ACHN (cell line): Measurements from ENCODE around the gene CENPM.

ENCODE experiments used
- DNase-seq: peaks from one replicate; pipeline ENCODE4 v3.0.0-alpha.2; 2015
- in situ Hi-C: cut with HindIII; loops from 2 replicates; pipeline ENCODE4 v1.10.0; 2017; ENCODE audit warnings: low sequenced_read_pairs, low pct_ligation_motif_present, low pct_unique_long_range_greater_than_20kb

Gene CENPM

GRCh38 chr22:41907436-41908401 is 39.2 kb downstream of the CENPM start:
- in situ Hi-C loops = no loop called here
- no peak for DNase-seq

GRCh38 chr22:41906822-41907221 is 40.1 kb downstream of the CENPM start:
- in situ Hi-C loops = no loop called here
- DNase-seq = no peak

- in situ Hi-C loops = no loop called here
- no peak for DNase-seq
These were observed 41.3 kb downstream of the CENPM start for GRCh38 chr22:41905411-41906202.

GRCh38 chr22:41904450-41905410 is 42.2 kb downstream of the CENPM start:
- in situ Hi-C loops = no loop called here

GRCh38 chr22:41902932-41903421 is 44.0 kb downstream of the CENPM start:
- DNase-seq = no peak
- in situ Hi-C loops = no loop called here

More at GRCh38 chr22:41904450-41905410, 42.2 kb downstream of the CENPM start:
- no peak for DNase-seq

GRCh38 chr22:41902016-41902415 is 44.9 kb downstream of the CENPM start:
- DNase-seq = no peak
- in situ Hi-C loops = no loop called here

- DNase-seq = no peak
- in situ Hi-C loops = no loop called here
These were observed 46.2 kb downstream of the CENPM start for GRCh38 chr22:41900652-41901312.

- in situ Hi-C loops = no loop called here
- DNase-seq = no peak
These were observed 46.8 kb downstream of the CENPM start for GRCh38 chr22:41899992-41900651.

GRCh38 chr22:41899110-41899509 is 47.8 kb downstream of the CENPM start:
- DNase-seq = no peak
- in situ Hi-C loops = no loop called here

GRCh38 chr22:41898645-41899044 is 48.3 kb downstream of the CENPM start:
- DNase-seq = no peak
- in situ Hi-C loops = no loop called here

- in situ Hi-C loops = no loop called here
- DNase-seq = no peak
These were observed 53.2 kb downstream of the CENPM start for GRCh38 chr22:41893591-41894375.

GRCh38 chr22:41892721-41893120 is 54.2 kb downstream of the CENPM start:
- in situ Hi-C loops = no loop called here
- no peak for DNase-seq

- in situ Hi-C loops = no loop called here
- DNase-seq = no peak
These were observed 55.5 kb downstream of the CENPM start for GRCh38 chr22:41891407-41891806.
